Spinal cord (tissue), 10 donors: ENCODE measurements around the gene SERPINA6. TPM values are rescaled to one million over a fixed set of nuclear protein-coding genes. Genes with fewer than 3 reads are reported as not detected.

ENCODE experiments used
- DNase-seq, 6 donors: peaks; one replicate each; pipeline versions ENCODE4 v3.0.0 to v3.0.0-alpha.2; 2013 to 2015; ENCODE audit warnings: low spot score in 6 of 6, low read depth in 4 of 6
- H3K27ac ChIP-seq: one replicate; pipeline ENCODE4 v1.5.1; 2013; ENCODE audit warnings: low read depth, low read length, control low read depth
- H3K27me3 ChIP-seq: one replicate; pipeline ENCODE4 v1.6.1; 2013; ENCODE audit warnings: low read length; ENCODE audit not compliant: control insufficient read depth, insufficient read depth
- H3K36me3 ChIP-seq: one replicate; pipeline ENCODE4 v1.6.1; 2013; ENCODE audit warnings: low read length; ENCODE audit not compliant: control insufficient read depth, insufficient read depth
- H3K4me1 ChIP-seq: one replicate; pipeline ENCODE4 v1.6.1; 2013; ENCODE audit warnings: low read length; ENCODE audit not compliant: control insufficient read depth, insufficient read depth
- H3K4me3 ChIP-seq: one replicate; pipeline ENCODE4 v1.5.1; 2013; ENCODE audit warnings: low read depth, low read length, control low read depth
- H3K9me3 ChIP-seq: one replicate; pipeline ENCODE4 v1.6.1; 2013; ENCODE audit warnings: low read length; ENCODE audit not compliant: control insufficient read depth, insufficient read depth
- WGBS: methylation state at CpG from one replicate; pipeline ENCODE4 v1.1.5; 2013; ENCODE audit warnings: missing lambda C conversion rate; ENCODE audit not compliant: insufficient coverage; 5-methylcytosine and 5-hydroxymethylcytosine counted together
- polyA plus RNA-seq, 2 donors: library from polyadenylated mRNA; unstranded; fragments of 120-200 nt; gene quantifications; one replicate each; pipeline ENCODE4 v1.2.1, GENCODE V29; 2013; ENCODE audit not compliant: insufficient read length in 2 of 2
- total RNA-seq, 2 donors: library from RNA; depleted of rRNA in 1 of 2; stranded (reverse); fragments of 120-200 nt in 1 of 2; fragments of >200 nt in 1 of 2; gene quantifications; one replicate each; pipeline versions ENCODE4 v1.2.3 to v1.2.4, GENCODE V29; 2013 to 2014
- donor health status: healthy.

SERPINA6 gene
- total and polyA plus RNA-seq, 4 donors: 0.06 TPM; not detected in 3

DNA sequence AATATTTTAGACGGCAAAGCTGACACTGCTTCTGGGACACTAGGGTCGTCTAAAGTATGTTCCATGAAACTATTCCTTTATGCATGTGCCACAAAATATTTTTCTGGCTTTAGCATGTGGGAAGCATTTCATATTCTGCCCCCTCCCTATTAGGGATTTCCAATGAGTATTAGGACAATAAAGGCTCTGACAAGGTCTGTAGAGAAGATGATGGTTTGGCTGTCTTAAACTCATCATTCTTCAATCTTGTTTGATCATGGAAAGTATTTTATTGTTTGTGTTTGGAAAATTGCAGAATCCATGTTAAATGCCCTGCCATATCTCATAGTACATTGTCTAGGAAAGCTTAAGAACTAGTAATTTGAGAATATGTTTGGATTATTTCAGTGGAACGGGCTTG is 42.5 kb upstream of the SERPINA6 start:
- Histone ChIP-seq H3K36me3 (no peaks in the 10 kb centered on the region), H3K9me3 (no peaks in the 10 kb centered on the region), H3K4me1 (no peaks in the 10 kb centered on the region), H3K27ac (no peak overlapping the region), H3K27me3 (no peaks in the 10 kb centered on the region), H3K4me3 (no peak overlapping the region)
- WGBS: 100% methylated on average over 1 of the region's 3 CpGs
- no peak for DNase-seq

DNA sequence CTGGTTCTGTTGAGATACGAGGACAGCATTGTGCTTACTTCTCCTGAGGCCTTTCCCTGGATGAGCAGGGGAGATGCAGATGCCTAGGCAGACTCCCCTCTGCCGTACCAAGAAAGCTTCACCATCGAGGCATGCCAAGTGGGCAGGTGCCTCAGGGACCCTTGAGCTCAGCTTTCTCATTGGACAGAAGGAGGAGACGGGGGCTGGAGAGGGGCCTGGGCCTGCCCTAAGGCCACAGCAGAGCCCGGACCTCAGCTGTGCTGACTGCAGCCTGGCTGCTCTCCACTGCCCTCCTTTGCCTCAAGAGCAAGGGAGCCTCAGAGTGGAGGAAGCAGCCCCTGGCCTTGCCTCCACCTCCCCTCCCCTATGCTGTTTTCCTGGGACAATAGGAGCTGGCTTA is 41.8 kb upstream of the SERPINA6 start:
- H3K4me1 ChIP-seq: no peaks in the 10 kb centered on the region
- WGBS: 53% methylated on average over 5 of the region's 5 CpGs
- H3K4me3 ChIP-seq: no peak overlapping the region
- no peak overlapping the region for H3K27ac ChIP-seq
- no peak for DNase-seq
- no peaks in the 10 kb centered on the region for H3K9me3 ChIP-seq
- H3K27me3 ChIP-seq: no peaks in the 10 kb centered on the region
- no peaks in the 10 kb centered on the region for H3K36me3 ChIP-seq

DNA sequence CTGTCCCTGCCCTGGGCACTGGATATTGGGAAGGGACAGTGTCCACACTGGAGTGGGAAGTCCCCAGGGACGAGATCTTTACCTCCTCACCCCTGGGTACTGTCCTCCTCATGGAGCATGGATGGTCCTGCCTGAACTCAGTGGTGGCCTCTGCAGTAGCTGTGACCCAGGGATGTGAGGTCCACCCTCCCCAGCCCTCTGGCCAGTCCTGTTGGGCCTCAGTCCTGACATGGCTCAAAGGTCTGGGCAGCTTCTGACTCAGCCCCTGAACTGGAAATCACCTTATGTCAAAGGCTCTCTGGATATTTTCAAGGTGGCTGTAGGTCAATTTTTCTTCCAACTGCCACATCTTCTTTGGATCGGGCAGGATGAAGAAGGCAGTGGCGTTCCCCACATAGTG is 40.9 kb upstream of the SERPINA6 start:
- Histone ChIP-seq H3K27me3 (no peaks in the 10 kb centered on the region), H3K27ac (no peak overlapping the region), H3K4me3 (no peak overlapping the region), H3K4me1 (no peaks in the 10 kb centered on the region), H3K36me3 (no peaks in the 10 kb centered on the region), H3K9me3 (no peaks in the 10 kb centered on the region)
- no peak for DNase-seq
- 97% methylated on average over 3 of the region's 3 CpGs for WGBS

DNA sequence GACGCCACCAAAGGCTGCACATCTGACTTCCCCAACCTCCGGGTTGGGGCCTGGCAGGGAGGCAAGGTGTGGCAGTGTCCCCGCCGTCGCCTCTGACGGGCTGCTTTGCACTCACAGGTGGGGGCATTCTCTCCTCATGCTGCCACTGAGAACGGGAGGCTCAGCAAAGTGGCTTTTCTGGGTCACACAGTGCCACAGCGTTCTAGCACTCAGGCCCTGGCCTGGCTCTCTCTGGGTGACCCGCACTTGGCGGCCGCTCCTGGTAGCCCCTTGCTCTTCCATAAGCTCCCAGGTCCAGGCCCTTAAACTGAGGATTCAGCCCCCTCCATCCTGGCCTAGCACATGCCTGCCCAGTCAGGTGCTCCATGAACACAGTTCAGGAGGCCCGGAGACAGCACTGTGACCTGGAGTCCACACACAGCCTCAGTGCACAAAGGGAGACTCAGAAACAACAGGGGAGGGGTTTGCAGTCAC is 40.1 kb upstream of the SERPINA6 start:
- no peaks in the 10 kb centered on the region for H3K36me3 ChIP-seq
- WGBS: 78% methylated on average over 12 of the region's 12 CpGs

GRCh38 chr14:94362614-94363133 is 39.5 kb upstream of the SERPINA6 start:
- Histone ChIP-seq H3K4me3 (no peak overlapping the region), H3K36me3 (no peaks in the 10 kb centered on the region), H3K27ac (no peak overlapping the region), H3K27me3 (no peaks in the 10 kb centered on the region), H3K9me3 (no peaks in the 10 kb centered on the region), H3K4me1 (no peaks in the 10 kb centered on the region)
- no peak for DNase-seq
- WGBS: 77% methylated on average over 8 of the region's 8 CpGs

More for the DNA sequence above, 40.1 kb upstream of the SERPINA6 start:
- Histone ChIP-seq H3K4me1 (no peaks in the 10 kb centered on the region), H3K4me3 (no peak overlapping the region), H3K27ac (no peak overlapping the region), H3K9me3 (no peaks in the 10 kb centered on the region), H3K27me3 (no peaks in the 10 kb centered on the region)
- no peak for DNase-seq

DNA sequence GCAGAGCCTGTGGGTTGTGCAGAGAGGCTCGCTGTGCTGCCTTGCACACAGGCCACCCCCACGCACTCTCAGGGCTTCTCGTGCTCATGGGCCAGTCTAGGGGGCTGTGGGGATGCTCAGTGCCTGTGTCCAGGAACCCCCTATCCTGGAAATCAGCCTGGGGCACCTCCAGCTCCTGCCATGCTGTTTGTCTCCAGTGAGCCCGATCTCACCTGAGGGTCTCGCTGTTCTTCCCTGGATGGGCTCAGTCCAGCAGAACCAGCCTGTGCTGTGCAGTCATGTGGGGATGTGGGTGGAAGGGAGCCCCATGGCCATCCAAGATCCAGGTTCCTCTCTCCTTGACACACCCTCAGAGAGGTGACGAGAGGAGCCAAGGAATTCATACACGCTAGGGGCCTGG is 38.5 kb upstream of the SERPINA6 start:
- Histone ChIP-seq H3K27me3 (no peaks in the 10 kb centered on the region), H3K4me1 (no peaks in the 10 kb centered on the region), H3K36me3 (no peaks in the 10 kb centered on the region), H3K4me3 (no peak overlapping the region), H3K9me3 (no peaks in the 10 kb centered on the region), H3K27ac (no peak overlapping the region)
- WGBS: 92% methylated on average over 2 of the region's 7 CpGs
- DNase-seq: no peak

GRCh38 chr14:94360945-94361565 is 37.9 kb upstream of the SERPINA6 start:
- H3K27me3 ChIP-seq: no peaks in the 10 kb centered on the region
- H3K36me3 ChIP-seq: no peaks in the 10 kb centered on the region
- no peaks in the 10 kb centered on the region for H3K9me3 ChIP-seq
- H3K27ac ChIP-seq: no peak overlapping the region
- H3K4me3 ChIP-seq: no peak overlapping the region
- no peaks in the 10 kb centered on the region for H3K4me1 ChIP-seq
- WGBS: no CpG with 5 or more reads among the region's 7 CpGs
- no peak for DNase-seq

GRCh38 chr14:94357166-94357565 is 34.0 kb upstream of the SERPINA6 start:
- H3K36me3 ChIP-seq: no peaks in the 10 kb centered on the region
- H3K27me3 ChIP-seq: no peaks in the 10 kb centered on the region
- no peak overlapping the region for H3K27ac ChIP-seq
- DNase-seq: no peak
- no CpG with 5 or more reads among the region's 1 CpG for WGBS
- H3K4me3 ChIP-seq: no peak overlapping the region
- peaks cover 6% of the 10 kb centered on the region for H3K4me1 ChIP-seq
- no peaks in the 10 kb centered on the region for H3K9me3 ChIP-seq

GRCh38 chr14:94356379-94357056 is 33.4 kb upstream of the SERPINA6 start:
- 94% methylated on average over 3 of the region's 5 CpGs for WGBS
- H3K9me3 ChIP-seq: no peaks in the 10 kb centered on the region

More at GRCh38 chr14:94356379-94357056, 33.4 kb upstream of the SERPINA6 start:
- Histone ChIP-seq H3K36me3 (no peaks in the 10 kb centered on the region), H3K4me1 (peaks cover 6% of the 10 kb centered on the region), H3K4me3 (no peak overlapping the region), H3K27ac (no peak overlapping the region), H3K27me3 (no peaks in the 10 kb centered on the region)
- DNase-seq: no peak
